GM23338 (cell line): ENCODE results near the gene CACNA1C. TPM values are rescaled to one million over a fixed set of nuclear protein-coding genes. Genes with fewer than 3 reads are reported as not detected.

ENCODE experiments used
- ATAC-seq: fragments of 200-7000 bp; cut with Tn5 transposase; 3 replicates; pipeline ENCODE4 v1.9.1; 2020
- DNase-seq: peaks from one replicate; pipeline ENCODE4 v3.0.0-alpha.2; 2015; ENCODE audit warnings: low spot score
- H2AFZ ChIP-seq: fragments of 200-600 bp; sonication (generic); 2 replicates; pipeline ENCODE4 v1.8.0; 2016; ENCODE audit warnings: antibody characterized with exemption, mild to moderate bottlenecking, moderate library complexity
- H3F3A ChIP-seq: fragments of 200-600 bp; sonication (generic); replicated peaks from 2 replicates; pipeline ENCODE4 v1.8.0; 2017; ENCODE audit warnings: antibody characterized with exemption, mixed run types, low read depth
- H3K27ac ChIP-seq: fragments of 200-600 bp; sonication (generic); 2 replicates; pipeline ENCODE4 v1.6.1; 2016; ENCODE audit warnings: low read depth
- H3K27me3 ChIP-seq: fragments of 200-600 bp; sonication (generic); 2 replicates; pipeline ENCODE4 v1.8.0; 2016; ENCODE audit warnings: mild to moderate bottlenecking, mixed run types, moderate library complexity; ENCODE audit not compliant: insufficient read depth
- H3K36me3 ChIP-seq: fragments of 200-600 bp; sonication (generic); 2 replicates; pipeline ENCODE4 v1.8.0; 2016; ENCODE audit warnings: mild to moderate bottlenecking; ENCODE audit not compliant: insufficient read depth
- H3K4me1 ChIP-seq: fragments of 200-600 bp; sonication (generic); 2 replicates; pipeline ENCODE4 v1.8.0; 2016; ENCODE audit warnings: mild to moderate bottlenecking, moderate library complexity; ENCODE audit not compliant: insufficient read depth
- H3K4me2 ChIP-seq: fragments of 200-600 bp; sonication (generic); 2 replicates; pipeline ENCODE4 v1.7.1; 2017; ENCODE audit warnings: mixed run types
- H3K4me3 ChIP-seq: fragments of 200-600 bp; sonication (generic); 2 replicates; pipeline ENCODE4 v1.6.1; 2016; ENCODE audit warnings: mixed run types
- H3K79me2 ChIP-seq: fragments of 200-600 bp; sonication (generic); replicated peaks from 2 replicates; pipeline ENCODE4 v1.8.0; 2017; ENCODE audit warnings: mild to moderate bottlenecking; ENCODE audit not compliant: insufficient read depth
- H3K9me2 ChIP-seq: fragments of 200-600 bp; sonication (generic); 2 replicates; pipeline ENCODE4 v1.8.0; 2017; ENCODE audit not compliant: insufficient read depth
- H4K20me1 ChIP-seq: fragments of 200-600 bp; sonication (generic); replicated peaks from 2 replicates; pipeline ENCODE4 v1.8.0; 2017; ENCODE audit warnings: mild to moderate bottlenecking; ENCODE audit not compliant: insufficient read depth
- H3K27ac Mint-ChIP-seq: 2 replicates; pipeline ENCODE4 v1.8.0; 2020; ENCODE audit warnings: inconsistent platforms, mild to moderate bottlenecking, moderate library complexity, mixed read lengths
- H3K27me3 Mint-ChIP-seq: 3 replicates; pipeline ENCODE4 v1.8.0; 2022; ENCODE audit warnings: low read depth, mild to moderate bottlenecking, moderate library complexity, mixed read lengths, inconsistent platforms; ENCODE audit not compliant: insufficient read depth, poor library complexity
- H3K36me3 Mint-ChIP-seq: 3 replicates; pipeline ENCODE4 v1.8.0; 2021; ENCODE audit warnings: low read depth, mild to moderate bottlenecking, inconsistent platforms, moderate library complexity, mixed read lengths
- H3K4me1 Mint-ChIP-seq: 3 replicates; pipeline ENCODE4 v1.8.0; 2020; ENCODE audit warnings: mild to moderate bottlenecking, inconsistent platforms, mixed read lengths
- H3K4me3 Mint-ChIP-seq: 3 replicates; pipeline ENCODE4 v1.8.0; 2021; ENCODE audit warnings: moderate library complexity, mild to moderate bottlenecking, inconsistent platforms, mixed read lengths
- H3K9me3 Mint-ChIP-seq: 3 replicates; pipeline ENCODE4 v1.8.0; 2020; ENCODE audit warnings: moderate library complexity, mild to moderate bottlenecking, inconsistent platforms, mixed read lengths
- CTCF ChIP-seq, 2 experiments: fragments of 200-600 bp in 1 of 2; sonication (generic) in 1 of 2; conservative IDR thresholded peaks; 2 replicates each; pipeline versions ENCODE4 v1.5.1 to v1.6.1; 2016 to 2017; ENCODE audit warnings: antibody characterized with exemption in 2 of 2, low read depth in 2 of 2, mild to moderate bottlenecking in 2 of 2, moderate library complexity in 1 of 2
- ETS1 ChIP-seq: IDR thresholded peaks from 2 replicates; pipeline ENCODE4 v1.6.1; 2016; ENCODE audit warnings: antibody characterized with exemption
- NANOG ChIP-seq: IDR thresholded peaks from 2 replicates; pipeline ENCODE4 v1.6.1; 2016; ENCODE audit warnings: antibody characterized with exemption, borderline replicate concordance
- REST ChIP-seq: IDR thresholded peaks from one replicate; pipeline ENCODE4 v1.6.1; 2018; ENCODE audit warnings: antibody characterized with exemption; ENCODE audit not compliant: unreplicated experiment
- ZNF331 ChIP-seq: fragments of 250-450 bp; sonication (Bioruptor Pico); IDR thresholded peaks from 2 replicates; pipeline ENCODE4 v1.5.0; 2020; ENCODE audit warnings: low read depth, mild to moderate bottlenecking, moderate library complexity
- ZNF462 ChIP-seq: fragments of 250-450 bp; sonication (Bioruptor Pico); IDR thresholded peaks from 2 replicates; pipeline ENCODE4 v1.5.0; 2020; ENCODE audit warnings: mild to moderate bottlenecking, moderate library complexity
- polyA plus RNA-seq: library from polyadenylated mRNA; unstranded; fragments of >200 nt; fragmentation: Nextera tagmentation; extraction: Ambion mirVana; gene quantifications from 2 replicates; pipeline ENCODE4 v1.2.1, GENCODE V29; 2016
- total RNA-seq: library from RNA; depleted of rRNA; stranded (reverse); fragments of >200 nt; shearing (Covaris generic); gene quantifications from 2 replicates; pipeline ENCODE4 v1.2.3, GENCODE V29; 2014

Gene CACNA1C
- total and polyA plus RNA-seq, 2 experiments from 2014 or later: 0.78 to 2.1 TPM

DNA sequence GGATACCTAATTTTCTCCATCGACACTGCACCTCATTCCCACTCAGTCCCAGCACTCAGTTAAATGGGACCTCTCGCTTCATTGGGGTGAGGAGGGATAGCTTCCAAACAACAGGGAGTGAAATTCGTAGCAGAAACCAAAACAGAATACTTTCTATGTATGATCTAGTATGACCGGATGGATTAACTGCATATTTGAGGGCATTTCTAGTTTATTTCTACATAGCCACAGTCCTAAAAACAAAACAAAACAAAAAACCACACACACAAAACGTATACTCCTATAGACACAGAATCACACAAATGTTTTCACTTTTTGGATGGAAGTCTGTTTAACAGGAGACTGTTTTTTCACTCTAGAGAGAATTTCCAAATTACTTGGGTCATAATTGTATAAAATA is 434.5 kb downstream of the CACNA1C start:
- Mint-ChIP-seq H3K27ac (no peak overlapping the region), H3K27me3 (peaks cover 5% of the 10 kb centered on the region), H3K4me1 (0 out of 3 replicates have a peak, but pooled peaks cover 2% of the 10 kb centered on the region), H3K4me3 (no peak overlapping the region), H3K9me3 (no peaks in the 10 kb centered on the region), H3K36me3 (no peaks in the 10 kb centered on the region)
- no peak for ATAC-seq
- no peak for DNase-seq
- no peak overlapping the region for H3K4me2 ChIP-seq
- H3K27ac ChIP-seq: no peak overlapping the region
- no peak overlapping the region for H3K4me3 ChIP-seq
- no peaks in the 10 kb centered on the region for H3K36me3 ChIP-seq
- TF ChIP-seq ZNF462 (CRISPR knock-in tag) (no peak), ETS1 (no peak), ZNF331 (CRISPR knock-in tag) (no peak), CTCF (conservative IDR thresholded peaks at IDR 0.05; ENCODE audit: low read depth in 2 of 2) (no peak), NANOG (no peak), REST (no peak)
- no peaks in the 10 kb centered on the region for H3K4me1 ChIP-seq
- no peak overlapping the region for H2AFZ ChIP-seq
- no peaks in the 10 kb centered on the region for H3K79me2 ChIP-seq
- H3K27me3 ChIP-seq: no peaks in the 10 kb centered on the region
- H3K9me2 ChIP-seq: 0 out of 2 replicates have a peak, but pooled peaks cover 9% of the 10 kb centered on the region
- no peaks in the 10 kb centered on the region for H3F3A ChIP-seq
- H4K20me1 ChIP-seq: no peaks in the 10 kb centered on the region
